Measurements from ENCODE around the gene ADAP1. TPM values are rescaled to one million over a fixed set of nuclear protein-coding genes. Genes with fewer than 3 reads are reported as not detected.
"Not testable (repeated sequence)": the region's sequence is repeated elsewhere in the genome, so short reads cannot be mapped to it uniquely, and the experiment has no call there.

Gene ADAP1
- total and polyA plus RNA-seq, 4 donors = 30.8 to 116 (median 79.0) TPM

DNA sequence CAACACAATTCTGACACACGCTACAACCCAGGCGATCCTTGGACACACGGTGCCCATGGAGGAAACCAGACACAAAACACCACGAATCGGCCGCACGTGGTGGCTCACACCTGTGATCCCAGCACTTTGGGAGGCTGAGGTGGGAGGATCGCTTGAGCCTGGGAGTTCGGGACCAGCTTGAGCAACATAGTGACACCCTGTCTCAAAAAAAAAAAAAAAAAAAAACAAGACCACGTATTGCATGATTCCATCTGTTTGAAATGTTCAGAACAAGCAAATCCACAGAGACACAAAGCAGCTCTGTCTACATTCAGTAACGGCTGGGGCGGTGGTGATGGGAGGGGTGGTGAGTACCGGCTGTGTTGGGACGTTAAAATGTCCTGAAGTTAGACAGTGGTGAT lies 25.2 kb downstream of the ADAP1 start:
- WGBS (ENCODE audit: insufficient coverage) = no CpG with 5 or more reads among the region's 14 CpGs
- Histone ChIP-seq H3K27me3 (ENCODE audit: control insufficient read depth, insufficient read depth, low read length) (no peaks in the 10 kb centered on the region), H3K36me3 (ENCODE audit: control insufficient read depth, insufficient read depth, low read length) (peaks cover 56% of the 10 kb centered on the region), H3K9me3 (ENCODE audit: control insufficient read depth, insufficient read depth, low read length) (no peaks in the 10 kb centered on the region), H3K4me1 (ENCODE audit: control insufficient read depth, insufficient read depth, low read length) (peaks cover 30% of the 10 kb centered on the region), H3K27ac (ENCODE audit: low read depth, low read length) (peak overlapping the region; percentile 37), H3K4me3 (ENCODE audit: low read depth, low read length) (no peak overlapping the region)
- DNase-seq (ENCODE audit: low read depth in 4 of 6, low spot score in 6 of 6) = no peak

GRCh38 chr7:927031-927671 lies 27.3 kb downstream of the ADAP1 start:
- DNase-seq (ENCODE audit: low read depth in 4 of 6, low spot score in 6 of 6) = no peak
- Histone ChIP-seq H3K4me1 (ENCODE audit: control insufficient read depth, insufficient read depth, low read length) (peaks cover 42% of the 10 kb centered on the region), H3K27me3 (ENCODE audit: control insufficient read depth, insufficient read depth, low read length) (no peaks in the 10 kb centered on the region), H3K36me3 (ENCODE audit: control insufficient read depth, insufficient read depth, low read length) (peaks cover 58% of the 10 kb centered on the region), H3K4me3 (ENCODE audit: low read depth, low read length) (no peak overlapping the region), H3K27ac (ENCODE audit: low read depth, low read length) (peak overlapping the region; percentile 47), H3K9me3 (ENCODE audit: control insufficient read depth, insufficient read depth, low read length) (no peaks in the 10 kb centered on the region)
- whole genome bisulfite sequencing (ENCODE audit: insufficient coverage) = 77% methylated on average over 20 of the region's 21 CpGs

DNA sequence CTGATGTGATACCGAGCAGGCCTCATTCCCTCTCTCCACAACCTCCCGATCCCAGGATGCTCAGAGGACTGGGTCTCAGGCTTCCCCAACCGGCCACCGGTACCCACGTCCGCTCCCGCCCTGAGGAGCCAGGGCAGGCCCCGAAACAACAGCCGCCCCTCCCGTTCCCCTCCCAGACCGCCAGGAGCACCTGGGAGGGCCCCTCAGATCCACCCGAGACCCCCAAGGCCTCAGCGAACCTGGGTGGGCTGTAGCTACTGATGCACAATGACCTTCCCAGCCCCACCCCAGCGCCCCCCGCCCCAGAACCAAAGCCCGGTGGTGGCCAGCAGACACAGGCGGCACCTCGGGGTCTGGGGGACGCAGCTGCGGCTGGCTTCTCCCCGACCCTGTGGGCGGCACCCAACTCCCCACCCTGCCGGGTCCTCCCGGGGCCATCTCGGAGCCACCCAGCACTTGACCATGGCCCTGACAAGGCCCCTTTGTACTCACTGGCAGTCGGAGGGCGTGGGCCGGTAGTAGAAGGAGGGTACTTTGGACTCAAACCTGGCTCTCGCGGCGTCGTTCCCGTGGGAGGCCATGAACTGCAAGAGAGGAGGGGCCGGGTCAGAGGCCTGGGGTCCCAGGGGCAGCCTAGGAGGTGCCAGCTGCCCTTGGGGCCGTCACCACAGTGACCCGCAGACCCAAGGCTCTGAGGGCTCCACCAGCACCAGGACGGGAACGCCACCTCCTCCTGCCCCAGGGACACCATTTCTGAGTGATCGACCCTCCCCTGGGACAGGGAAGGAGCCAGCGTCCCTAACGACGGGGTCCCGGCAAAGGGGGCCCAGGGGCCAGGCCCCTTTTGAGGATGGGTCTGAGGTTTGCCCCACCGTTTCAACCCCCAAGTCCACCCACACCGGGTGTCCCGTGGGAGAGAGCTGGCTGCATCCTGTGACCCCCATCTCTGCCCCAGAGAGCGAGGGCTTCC lies 28.1 kb downstream of the ADAP1 start:
- H3K27ac ChIP-seq (ENCODE audit: low read depth, low read length) = peak overlapping the region; percentile 47
- no peak overlapping the region for H3K4me3 ChIP-seq (ENCODE audit: low read depth, low read length)
- no peak for DNase-seq (ENCODE audit: low read depth in 4 of 6, low spot score in 6 of 6)
- H3K36me3 ChIP-seq (ENCODE audit: control insufficient read depth, insufficient read depth, low read length) = peaks cover 60% of the 10 kb centered on the region
- WGBS (ENCODE audit: insufficient coverage) = 71% methylated on average over 41 of the region's 47 CpGs
- peaks cover 48% of the 10 kb centered on the region for H3K4me1 ChIP-seq (ENCODE audit: control insufficient read depth, insufficient read depth, low read length)
- no peaks in the 10 kb centered on the region for H3K9me3 ChIP-seq (ENCODE audit: control insufficient read depth, insufficient read depth, low read length)
- H3K27me3 ChIP-seq (ENCODE audit: control insufficient read depth, insufficient read depth, low read length) = no peaks in the 10 kb centered on the region

DNA sequence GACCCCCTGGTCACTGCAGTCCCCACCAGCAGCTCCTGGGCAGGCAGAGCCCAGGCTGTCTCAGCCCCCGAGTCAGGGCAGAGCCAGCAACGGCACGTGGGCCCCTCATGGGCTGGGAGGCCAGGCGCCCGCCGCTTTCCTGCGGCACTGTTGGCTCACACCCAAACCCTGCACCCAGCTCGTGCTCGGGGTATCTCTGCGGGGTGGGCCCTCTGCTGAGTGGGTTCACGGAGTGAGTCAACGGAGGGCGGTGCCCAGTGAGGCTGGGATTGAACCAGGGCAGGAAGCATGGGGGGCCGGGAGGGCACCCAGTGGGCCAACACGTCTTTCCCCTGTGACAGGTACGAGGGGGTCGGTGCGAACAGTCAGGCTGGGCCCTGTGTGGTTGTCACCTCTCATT lies 28.9 kb downstream of the ADAP1 start:
- WGBS (ENCODE audit: insufficient coverage) = 66% methylated on average over 16 of the region's 18 CpGs
- Histone ChIP-seq H3K4me1 (ENCODE audit: control insufficient read depth, insufficient read depth, low read length) (peaks cover 48% of the 10 kb centered on the region), H3K9me3 (ENCODE audit: control insufficient read depth, insufficient read depth, low read length) (no peaks in the 10 kb centered on the region), H3K27me3 (ENCODE audit: control insufficient read depth, insufficient read depth, low read length) (no peaks in the 10 kb centered on the region), H3K27ac (ENCODE audit: low read depth, low read length) (peak overlapping the region; percentile 40), H3K4me3 (ENCODE audit: low read depth, low read length) (no peak overlapping the region), H3K36me3 (ENCODE audit: control insufficient read depth, insufficient read depth, low read length) (peaks cover 61% of the 10 kb centered on the region)
- DNase-seq (ENCODE audit: low read depth in 4 of 6, low spot score in 6 of 6) = no peak

- Histone ChIP-seq H3K9me3 (ENCODE audit: control insufficient read depth, insufficient read depth, low read length) (no peaks in the 10 kb centered on the region), H3K36me3 (ENCODE audit: control insufficient read depth, insufficient read depth, low read length) (peaks cover 70% of the 10 kb centered on the region), H3K27me3 (ENCODE audit: control insufficient read depth, insufficient read depth, low read length) (no peaks in the 10 kb centered on the region), H3K4me3 (ENCODE audit: low read depth, low read length) (no peak overlapping the region), H3K4me1 (ENCODE audit: control insufficient read depth, insufficient read depth, low read length) (peaks cover 48% of the 10 kb centered on the region), H3K27ac (ENCODE audit: low read depth, low read length) (no peak overlapping the region)
- DNase-seq (ENCODE audit: low read depth in 4 of 6, low spot score in 6 of 6) = no peak
- WGBS (ENCODE audit: insufficient coverage) = 84% methylated on average over 19 of the region's 24 CpGs
Measured at GRCh38 chr7:924541-925231, 29.8 kb downstream of the ADAP1 start.

DNA sequence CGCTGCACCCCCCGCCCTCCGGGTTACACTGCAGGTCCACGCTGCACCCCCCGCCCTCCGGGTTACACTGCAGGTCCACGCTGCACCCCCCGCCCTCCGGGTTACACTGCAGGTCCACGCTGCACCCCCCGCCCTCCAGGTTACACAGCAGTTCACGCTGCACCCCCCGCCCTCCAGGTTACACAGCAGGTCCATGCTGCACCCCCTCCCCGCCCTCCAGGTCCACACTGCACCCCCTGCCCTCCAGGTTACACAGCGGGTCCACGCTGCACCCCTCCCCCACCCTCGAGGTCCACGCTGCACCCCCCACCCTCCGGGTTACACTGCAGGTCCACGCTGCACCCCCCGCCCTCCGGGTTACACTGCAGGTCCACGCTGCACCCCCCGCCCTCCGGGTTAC lies 30.4 kb downstream of the ADAP1 start:
- H3K36me3 ChIP-seq (ENCODE audit: control insufficient read depth, insufficient read depth, low read length) = peaks cover 74% of the 10 kb centered on the region
- peaks cover 48% of the 10 kb centered on the region for H3K4me1 ChIP-seq (ENCODE audit: control insufficient read depth, insufficient read depth, low read length)
- not testable (repeated sequence) for H3K4me3 ChIP-seq (ENCODE audit: low read depth, low read length); DNase-seq (ENCODE audit: low read depth in 4 of 6, low spot score in 6 of 6); H3K27me3 ChIP-seq (ENCODE audit: control insufficient read depth, insufficient read depth, low read length); H3K27ac ChIP-seq (ENCODE audit: low read depth, low read length); H3K9me3 ChIP-seq (ENCODE audit: control insufficient read depth, insufficient read depth, low read length)
- WGBS (ENCODE audit: insufficient coverage) = no CpG with 5 or more reads among the region's 25 CpGs

DNA sequence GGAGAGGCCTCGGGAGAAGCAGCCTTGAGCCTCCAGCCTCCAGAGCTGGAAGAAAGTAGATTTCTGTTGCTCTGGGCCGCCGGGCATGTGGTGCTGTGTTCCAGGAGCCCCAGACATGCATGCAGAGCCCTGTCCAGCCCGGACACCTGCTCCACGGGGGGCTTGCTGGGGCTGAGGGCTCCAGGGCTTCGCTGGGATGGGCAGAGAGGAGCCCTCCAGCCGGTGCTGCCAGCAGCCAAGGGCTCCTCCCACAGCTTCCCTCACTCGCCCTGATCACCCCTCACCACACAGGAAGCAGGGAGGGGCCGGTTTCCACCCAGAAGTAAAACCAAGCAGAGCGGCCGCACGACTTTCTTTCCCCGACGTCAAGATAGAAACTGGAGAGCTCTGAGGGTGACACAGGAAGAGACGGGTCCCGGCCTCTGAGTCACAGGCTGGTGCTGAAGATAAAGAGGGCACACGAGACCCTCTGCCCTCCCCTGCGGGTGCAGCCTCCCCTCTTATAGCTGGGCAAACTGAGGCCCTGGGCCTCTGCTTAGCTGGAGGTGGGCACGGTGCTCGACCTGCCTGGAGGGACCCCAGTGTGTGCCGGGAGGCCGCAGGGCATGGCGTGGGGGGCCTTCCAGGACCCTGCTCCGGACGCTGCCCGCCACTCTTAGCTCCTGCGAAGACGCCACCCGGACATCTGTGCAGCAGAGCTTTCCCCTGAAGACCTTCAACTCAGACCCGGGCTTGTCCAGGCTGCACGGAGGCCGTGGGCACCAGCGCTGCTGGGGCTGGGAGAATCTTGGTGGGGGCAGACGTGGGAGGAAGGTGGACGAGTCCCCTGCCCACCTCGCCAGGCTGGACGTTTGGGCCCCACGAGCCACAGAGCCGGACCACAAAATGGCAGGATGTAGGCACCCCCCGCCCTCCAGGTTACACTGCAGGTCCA lies 31.1 kb downstream of the ADAP1 start:
- WGBS (ENCODE audit: insufficient coverage) = 73% methylated on average over 36 of the region's 40 CpGs

GRCh38 chr7:922334-923107 lies 32.0 kb downstream of the ADAP1 start:
- WGBS (ENCODE audit: insufficient coverage) = 68% methylated on average over 20 of the region's 29 CpGs
- Histone ChIP-seq H3K4me3 (ENCODE audit: low read depth, low read length) (no peak overlapping the region), H3K9me3 (ENCODE audit: control insufficient read depth, insufficient read depth, low read length) (no peaks in the 10 kb centered on the region), H3K36me3 (ENCODE audit: control insufficient read depth, insufficient read depth, low read length) (peaks cover 85% of the 10 kb centered on the region), H3K27me3 (ENCODE audit: control insufficient read depth, insufficient read depth, low read length) (no peaks in the 10 kb centered on the region), H3K27ac (ENCODE audit: low read depth, low read length) (no peak overlapping the region), H3K4me1 (ENCODE audit: control insufficient read depth, insufficient read depth, low read length) (peaks cover 50% of the 10 kb centered on the region)
- no peak for DNase-seq (ENCODE audit: low read depth in 4 of 6, low spot score in 6 of 6)

More for the DNA sequence above, 31.1 kb downstream of the ADAP1 start:
- peaks cover 48% of the 10 kb centered on the region for H3K4me1 ChIP-seq (ENCODE audit: control insufficient read depth, insufficient read depth, low read length)
- no peak for DNase-seq (ENCODE audit: low read depth in 4 of 6, low spot score in 6 of 6)
- no peaks in the 10 kb centered on the region for H3K27me3 ChIP-seq (ENCODE audit: control insufficient read depth, insufficient read depth, low read length)
- H3K4me3 ChIP-seq (ENCODE audit: low read depth, low read length) = no peak overlapping the region
- H3K36me3 ChIP-seq (ENCODE audit: control insufficient read depth, insufficient read depth, low read length) = peaks cover 80% of the 10 kb centered on the region
- H3K27ac ChIP-seq (ENCODE audit: low read depth, low read length) = no peak overlapping the region
- H3K9me3 ChIP-seq (ENCODE audit: control insufficient read depth, insufficient read depth, low read length) = no peaks in the 10 kb centered on the region
